ENCODE data around the gene PTPN1. TPM values are rescaled to one million over a fixed set of nuclear protein-coding genes. Genes with fewer than 3 reads are reported as not detected.
"Not testable (repeated sequence)": the region's sequence is repeated elsewhere in the genome, so short reads cannot be mapped to it uniquely, and the experiment has no call there.

PTPN1 gene
- total RNA-seq, 1 donor from 2014 or later, result 101 TPM

- H3K4me1 ChIP-seq, result peaks cover 52% of the 10 kb centered on the region
- H3K27me3 ChIP-seq, result no peaks in the 10 kb centered on the region
- ATAC-seq (no peak), DNase-seq (no peak)
- H3K4me3 ChIP-seq, result no peak overlapping the region
- TF ChIP-seq CTCF (IDR thresholded peaks at IDR 0.05), result no peak
- H3K27ac ChIP-seq, result peak overlapping the region; percentile 67
- intact Hi-C loops (cut with DNase I), result no loop called here
- H3K36me3 ChIP-seq, result peaks cover 55% of the 10 kb centered on the region
- H3K9me3 ChIP-seq, result no peaks in the 10 kb centered on the region
Observed at GRCh38 chr20:50563133-50563944, 53.2 kb downstream of the PTPN1 start.

GRCh38 chr20:50565383-50565782, 55.2 kb downstream of the PTPN1 start:
- H3K4me1 ChIP-seq, result peaks cover 54% of the 10 kb centered on the region
- H3K27me3 ChIP-seq, result no peaks in the 10 kb centered on the region
- no peak for ATAC-seq
- no peak for TF ChIP-seq CTCF (IDR thresholded peaks at IDR 0.05)
- H3K36me3 ChIP-seq, result peaks cover 73% of the 10 kb centered on the region
- no peak for DNase-seq
- H3K4me3 ChIP-seq, result no peak overlapping the region
- intact Hi-C loops (cut with DNase I), result no loop called here
- no peaks in the 10 kb centered on the region for H3K9me3 ChIP-seq
- H3K27ac ChIP-seq, result no peak overlapping the region

GRCh38 chr20:50565871-50566270, 55.7 kb downstream of the PTPN1 start:
- intact Hi-C loops (cut with DNase I), result no loop called here
- Histone ChIP-seq H3K4me1 (peaks cover 54% of the 10 kb centered on the region), H3K27ac (no peak overlapping the region)

GRCh38 chr20:50567860-50568548, 57.8 kb downstream of the PTPN1 start:
- intact Hi-C loops (cut with DNase I), result no loop called here
- Histone ChIP-seq H3K4me1 (peaks cover 61% of the 10 kb centered on the region), H3K27ac (no peak overlapping the region), H3K9me3 (no peaks in the 10 kb centered on the region), H3K4me3 (peak overlapping the region; percentile 17), H3K36me3 (peaks cover 68% of the 10 kb centered on the region), H3K27me3 (no peaks in the 10 kb centered on the region)
- no peak for TF ChIP-seq CTCF (IDR thresholded peaks at IDR 0.05)
- DNase-seq, result peak; percentile 83
- ATAC-seq, result peak; percentile 76

More at GRCh38 chr20:50565871-50566270, 55.7 kb downstream of the PTPN1 start:
- DNase-seq (no peak), ATAC-seq (no peak)
- H3K9me3 ChIP-seq, result no peaks in the 10 kb centered on the region
- no peaks in the 10 kb centered on the region for H3K27me3 ChIP-seq
- peaks cover 78% of the 10 kb centered on the region for H3K36me3 ChIP-seq
- no peak overlapping the region for H3K4me3 ChIP-seq
- no peak for TF ChIP-seq CTCF (IDR thresholded peaks at IDR 0.05)

- no peak for TF ChIP-seq CTCF (IDR thresholded peaks at IDR 0.05)
- H3K4me1 ChIP-seq, result peaks cover 66% of the 10 kb centered on the region
- no peak for DNase-seq
Observed at GRCh38 chr20:50568549-50568942, 58.4 kb downstream of the PTPN1 start.

GRCh38 chr20:50569487-50569863, 59.3 kb downstream of the PTPN1 start:
- Histone ChIP-seq H3K4me1 (peaks cover 71% of the 10 kb centered on the region), H3K36me3 (peaks cover 63% of the 10 kb centered on the region), H3K27ac (peak overlapping the region; percentile 42)
- DNase-seq; intact Hi-C loops (cut with DNase I); H3K9me3 ChIP-seq; H3K27me3 ChIP-seq; H3K4me3 ChIP-seq; ATAC-seq: not testable (repeated sequence)

More at GRCh38 chr20:50568549-50568942, 58.4 kb downstream of the PTPN1 start:
- Histone ChIP-seq H3K27ac (no peak overlapping the region), H3K36me3 (peaks cover 64% of the 10 kb centered on the region), H3K9me3 (no peaks in the 10 kb centered on the region), H3K27me3 (no peaks in the 10 kb centered on the region), H3K4me3 (peak overlapping the region; percentile 17)
- ATAC-seq, result no peak
- intact Hi-C loops (cut with DNase I), result no loop called here

Measured in upper lobe of right lung (tissue), 1 donor.